SH-SY5Y (cell line): ENCODE data around the gene DHH.

Experiments
- GATA2 ChIP-seq: IDR thresholded peaks from 2 replicates; pipeline ENCODE4 v1.6.1; 2011; ENCODE audit warnings: mild to moderate bottlenecking, low read depth, low read length
- GATA3 ChIP-seq: IDR thresholded peaks from 2 replicates; pipeline ENCODE4 v1.6.1; 2011; ENCODE audit warnings: low read depth, mild to moderate bottlenecking, low read length, moderate library complexity

Gene DHH

DNA sequence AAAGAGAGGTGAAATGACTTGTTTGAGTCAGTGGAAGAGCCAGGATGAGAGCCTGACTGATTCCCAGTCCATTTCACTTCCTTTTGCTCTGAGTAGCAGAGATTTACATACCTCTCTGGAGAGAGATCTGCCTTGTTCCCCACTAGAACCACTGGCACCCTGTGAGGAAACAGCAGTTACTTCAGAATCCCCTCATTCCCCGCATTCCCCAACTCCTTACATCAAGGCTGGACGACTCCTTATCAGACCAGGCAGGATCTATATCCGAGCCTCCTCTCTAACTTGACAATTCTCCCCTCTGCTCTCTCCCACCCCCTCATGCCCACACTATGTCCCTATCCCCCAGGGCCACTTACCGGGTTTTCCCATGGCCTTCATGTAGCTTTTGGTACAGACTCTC lies 28.5 kb downstream of the DHH start:
- TF ChIP-seq GATA2, result no peak
- TF ChIP-seq GATA3, result no peak

DNA sequence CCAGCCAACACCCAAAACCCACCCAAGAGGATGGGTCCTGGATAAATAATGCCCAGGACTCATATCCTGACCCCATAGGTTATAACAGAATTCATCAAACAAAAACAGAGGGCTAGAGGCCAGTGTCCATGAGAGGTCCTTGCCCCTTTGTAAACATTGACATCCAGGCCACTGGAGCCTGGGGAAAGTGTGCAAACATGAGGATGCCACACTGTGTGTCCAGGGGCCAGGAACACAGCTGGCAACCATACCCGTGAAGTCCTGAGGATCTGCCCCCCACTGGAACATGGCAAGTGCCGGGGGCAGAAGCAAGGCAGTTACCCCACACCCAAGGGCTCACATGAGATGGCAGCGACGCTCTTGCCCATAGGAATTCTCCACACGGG lies 29.8 kb downstream of the DHH start:
- TF ChIP-seq GATA3, result no peak
- TF ChIP-seq GATA2, result no peak

GRCh38 chr12:49061157-49061650 lies 33.4 kb downstream of the DHH start:
- TF ChIP-seq GATA3, result no peak
- TF ChIP-seq GATA2, result no peak

DNA sequence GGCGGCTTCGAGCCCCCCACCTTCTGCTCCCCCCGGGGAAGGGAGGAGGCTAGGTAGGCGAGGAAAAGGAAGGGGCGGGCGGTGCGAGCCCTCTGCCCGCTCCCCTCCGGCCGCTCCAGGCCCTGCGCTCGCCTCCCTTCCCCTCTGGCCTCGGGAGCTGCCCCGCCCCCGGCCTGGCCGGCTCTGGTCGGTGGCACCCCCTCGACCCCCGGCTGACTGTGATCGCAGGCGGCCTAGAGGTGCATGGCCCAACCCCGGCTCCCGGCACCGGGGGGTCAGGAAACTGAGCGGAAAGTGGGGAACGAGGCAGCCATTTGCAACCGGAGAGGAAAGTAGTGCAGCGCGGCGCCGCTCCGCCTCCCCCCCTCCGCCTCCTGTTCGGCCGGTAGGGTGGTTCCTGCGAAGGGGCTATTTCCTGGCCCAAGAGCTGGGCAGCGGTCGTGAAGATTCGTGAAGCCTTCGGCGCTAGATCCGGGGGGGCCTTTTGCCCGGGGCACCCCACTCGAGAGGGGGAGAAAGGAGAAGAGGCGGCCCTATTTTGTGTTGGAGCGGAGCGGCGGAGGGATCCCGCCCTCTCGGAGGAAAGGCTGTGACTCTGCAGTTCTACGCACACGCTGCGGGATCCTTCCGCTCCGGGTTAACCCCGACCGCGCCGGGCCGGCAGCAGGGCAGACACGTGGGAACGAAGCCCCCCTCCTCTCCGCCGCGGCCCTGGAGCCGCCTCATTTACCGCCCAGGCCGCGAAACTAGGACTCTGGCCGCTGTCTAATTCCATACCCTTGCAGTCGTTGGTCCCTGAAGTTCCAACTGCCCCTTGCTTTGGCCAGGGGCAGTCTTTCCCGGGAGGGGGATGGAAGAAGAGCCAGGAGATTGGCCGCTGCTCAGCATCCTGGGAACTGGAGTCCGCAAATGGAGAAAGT lies 34.1 kb downstream of the DHH start, which contains the start of gene KMT2D:
Gene KMT2D (minus strand): TSS at position 558 of the 920 bp plus-strand sequence. CDS start 5,470 bp downstream, outside the sequence.
- no peak for TF ChIP-seq GATA2
- TF ChIP-seq GATA3, result no peak

DNA sequence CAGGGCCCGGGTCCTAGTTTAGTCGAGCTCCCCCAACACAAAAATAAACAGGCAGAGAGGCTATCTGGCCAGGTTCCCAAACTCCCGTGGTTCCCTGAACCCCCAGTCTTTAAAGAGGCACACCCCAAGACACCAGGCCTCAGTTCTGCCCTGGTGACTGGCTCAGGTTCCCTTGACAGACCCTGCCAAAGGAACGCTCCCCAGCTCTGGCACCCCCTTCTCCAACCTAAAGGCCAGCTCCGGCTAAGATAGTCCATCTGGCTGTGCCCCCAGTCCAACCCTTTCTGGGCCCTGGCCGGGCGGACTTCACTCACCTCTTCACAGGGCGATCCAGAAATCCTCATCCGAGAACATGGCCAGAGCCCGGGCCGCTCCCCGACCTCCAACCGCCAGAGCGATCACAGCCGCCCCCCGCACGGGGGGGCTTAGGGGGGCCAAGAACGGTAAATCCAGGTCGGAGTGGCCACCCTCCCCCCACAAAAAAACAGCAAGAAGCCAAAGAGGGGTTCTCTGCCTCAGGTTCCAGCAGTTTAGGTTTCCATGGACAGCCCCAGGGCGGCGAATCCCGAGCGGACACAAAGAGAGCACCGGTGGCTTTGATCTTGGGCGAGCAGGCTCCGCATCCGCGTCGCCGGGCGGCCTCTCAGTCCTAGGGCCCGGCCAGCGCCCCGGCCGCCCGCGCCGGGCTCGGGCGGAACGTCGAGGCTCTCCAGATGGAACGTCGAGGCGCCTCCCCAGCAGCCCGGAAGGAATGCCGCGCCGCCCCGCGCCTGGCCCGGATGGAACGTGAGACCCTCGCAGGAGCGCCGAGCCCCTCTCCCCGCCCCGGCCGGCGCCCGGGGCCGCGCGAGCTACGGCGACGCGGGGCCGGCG lies 35.1 kb downstream of the DHH start:
- TF ChIP-seq GATA3, result no peak
- TF ChIP-seq GATA2, result no peak

- TF ChIP-seq GATA3 (no peak), GATA2 (no peak)
Measured at GRCh38 chr12:49059045-49059298, 35.6 kb downstream of the DHH start.

GRCh38 chr12:49058366-49059044 lies 36.1 kb downstream of the DHH start:
- no peak for TF ChIP-seq GATA3
- TF ChIP-seq GATA2, result no peak

DNA sequence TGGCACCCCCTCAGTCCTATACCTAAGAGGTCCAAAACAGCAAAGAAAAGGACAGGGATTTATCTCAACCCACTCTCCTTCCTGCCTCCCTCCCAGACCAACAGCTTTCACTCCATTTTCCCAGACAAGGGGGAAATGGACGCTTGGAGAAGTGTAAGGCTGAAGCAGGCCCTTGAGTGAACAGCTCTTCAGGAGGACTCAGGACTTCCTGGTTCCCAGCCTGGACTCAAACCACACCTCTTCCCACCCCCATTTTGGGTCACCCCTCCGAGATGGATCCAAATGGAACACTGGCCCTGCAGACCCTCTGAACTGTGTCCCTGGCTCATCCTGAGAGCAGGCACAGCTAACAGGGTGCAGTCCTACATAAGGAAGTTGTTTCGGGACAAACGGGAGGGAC lies 36.7 kb downstream of the DHH start:
- no peak for TF ChIP-seq GATA2

GRCh38 chr12:49055978-49056754 lies 38.4 kb downstream of the DHH start:
- TF ChIP-seq GATA3, result no peak
- TF ChIP-seq GATA2, result no peak

- no peak for TF ChIP-seq GATA3
- no peak for TF ChIP-seq GATA2
Measured at GRCh38 chr12:49055092-49055491, 39.5 kb downstream of the DHH start.

- TF ChIP-seq GATA2 (no peak), GATA3 (no peak)
Measured at GRCh38 chr12:49054524-49054923, 40.1 kb downstream of the DHH start.

DNA sequence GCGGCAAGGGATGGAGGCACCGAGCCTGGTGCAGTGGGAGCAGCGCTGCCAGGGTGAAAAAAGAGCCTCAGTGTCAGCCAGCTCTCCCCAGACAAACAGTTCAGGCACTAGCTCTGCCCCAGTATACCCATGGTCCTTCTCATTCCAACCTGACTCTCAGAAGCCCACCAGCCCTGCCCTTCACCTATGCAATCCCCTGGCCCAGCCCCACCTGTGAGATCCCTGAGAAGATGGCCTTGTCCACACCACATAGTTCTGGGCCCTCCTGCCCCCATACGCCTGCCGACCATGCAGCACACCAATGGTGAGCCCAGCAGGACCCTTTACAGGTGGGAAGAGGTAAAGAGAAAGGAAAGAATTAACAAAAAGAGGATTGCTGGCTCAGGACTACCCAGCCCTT lies 40.5 kb downstream of the DHH start:
- TF ChIP-seq GATA3 (no peak), GATA2 (no peak)

DNA sequence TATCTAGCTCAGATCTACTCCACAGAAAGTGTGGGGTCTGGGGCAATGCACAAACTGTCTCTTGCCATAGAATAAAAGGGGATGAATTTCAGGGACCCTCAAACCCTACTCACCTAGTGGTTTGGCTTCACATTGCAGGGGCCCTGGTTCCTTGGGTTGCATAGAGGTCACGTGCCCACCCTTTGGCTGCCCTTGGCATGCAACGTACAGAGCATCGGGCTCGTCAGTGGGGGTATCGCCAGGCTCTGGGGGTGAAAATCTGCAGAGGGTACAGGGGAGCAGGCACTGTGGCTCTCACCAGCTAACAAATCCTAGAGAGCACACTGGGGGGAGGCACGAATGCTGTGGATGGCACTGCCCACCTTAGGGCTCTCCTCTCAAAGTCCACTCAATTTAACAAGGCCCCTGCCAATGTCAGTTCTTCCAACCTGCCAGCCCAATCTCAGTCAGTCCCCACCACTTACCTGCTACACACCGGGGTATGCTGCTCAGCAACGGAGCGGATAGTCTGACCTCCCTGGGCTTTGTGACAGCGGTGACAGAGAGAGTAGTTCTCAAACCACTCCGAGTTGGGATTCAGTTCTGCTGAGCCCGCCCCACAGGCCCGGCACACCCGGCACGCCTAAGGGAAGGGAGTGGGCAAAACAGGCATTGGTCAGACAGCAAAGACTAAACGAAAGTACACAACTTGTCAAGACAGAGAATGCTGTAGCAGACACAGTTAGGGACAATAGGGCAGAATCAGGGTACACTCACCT lies 42.0 kb downstream of the DHH start:
- TF ChIP-seq GATA2, result no peak
- no peak for TF ChIP-seq GATA3
